ENCODE measurements around the gene VCAN.

Gene VCAN

GRCh38 chr5:83528439-83528769, 56.9 kb downstream of the VCAN start:
- no peak for DNase-seq (ENCODE audit: low read depth in 2 of 3, low spot score in 2 of 3)

- no peak for DNase-seq (ENCODE audit: low read depth in 2 of 3, low spot score in 2 of 3)
Observed at GRCh38 chr5:83530193-83530592, 58.6 kb downstream of the VCAN start.

- DNase-seq (ENCODE audit: low read depth in 2 of 3, low spot score in 2 of 3), result no peak
Observed at GRCh38 chr5:83531661-83532060, 60.1 kb downstream of the VCAN start.

GRCh38 chr5:83538786-83539462, 67.4 kb downstream of the VCAN start:
- no peak for DNase-seq (ENCODE audit: low read depth in 2 of 3, low spot score in 2 of 3)

DNA sequence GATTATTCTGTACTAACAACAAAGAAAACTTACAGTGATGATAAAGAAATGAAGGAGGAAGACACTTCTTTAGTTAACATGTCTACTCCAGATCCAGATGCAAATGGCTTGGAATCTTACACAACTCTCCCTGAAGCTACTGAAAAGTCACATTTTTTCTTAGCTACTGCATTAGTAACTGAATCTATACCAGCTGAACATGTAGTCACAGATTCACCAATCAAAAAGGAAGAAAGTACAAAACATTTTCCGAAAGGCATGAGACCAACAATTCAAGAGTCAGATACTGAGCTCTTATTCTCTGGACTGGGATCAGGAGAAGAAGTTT, 67.9 kb downstream of the VCAN start:
- no peak for DNase-seq (ENCODE audit: low read depth in 2 of 3, low spot score in 2 of 3)

GRCh38 chr5:83540105-83540504, 68.6 kb downstream of the VCAN start:
- no peak for DNase-seq (ENCODE audit: low read depth in 2 of 3, low spot score in 2 of 3)

GRCh38 chr5:83540783-83541182, 69.2 kb downstream of the VCAN start:
- DNase-seq (ENCODE audit: low read depth in 2 of 3, low spot score in 2 of 3), result no peak

DNA sequence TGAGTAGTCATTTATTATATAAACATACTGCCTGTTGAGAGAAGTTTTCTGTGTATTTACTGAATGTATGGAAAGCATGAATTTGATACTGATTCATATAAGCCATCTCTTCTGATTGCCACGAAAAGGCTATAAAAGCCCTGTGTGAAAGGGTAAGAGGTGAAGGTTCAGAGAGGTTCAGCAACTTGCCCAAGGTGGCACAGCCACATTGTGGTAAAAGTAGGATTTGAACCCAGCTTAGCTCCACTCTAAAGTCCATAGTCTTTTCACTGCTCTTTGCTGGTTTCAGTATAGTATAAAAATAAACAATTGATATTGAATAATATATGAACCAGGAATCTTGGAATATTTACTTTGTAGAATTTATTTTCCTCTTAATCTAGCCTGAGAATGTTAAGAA, 71.3 kb downstream of the VCAN start:
- DNase-seq (ENCODE audit: low read depth in 2 of 3, low spot score in 2 of 3), result no peak

GRCh38 chr5:83543898-83544297, 72.4 kb downstream of the VCAN start:
- no peak for DNase-seq (ENCODE audit: low read depth in 2 of 3, low spot score in 2 of 3)

GRCh38 chr5:83547161-83547560, 75.6 kb downstream of the VCAN start:
- no peak for DNase-seq (ENCODE audit: low read depth in 2 of 3, low spot score in 2 of 3)

GRCh38 chr5:83547889-83548288, 76.3 kb downstream of the VCAN start:
- no peak for DNase-seq (ENCODE audit: low read depth in 2 of 3, low spot score in 2 of 3)

- no peak for DNase-seq (ENCODE audit: low read depth in 2 of 3, low spot score in 2 of 3)
Observed at GRCh38 chr5:83548581-83548980, 77.0 kb downstream of the VCAN start.

DNA sequence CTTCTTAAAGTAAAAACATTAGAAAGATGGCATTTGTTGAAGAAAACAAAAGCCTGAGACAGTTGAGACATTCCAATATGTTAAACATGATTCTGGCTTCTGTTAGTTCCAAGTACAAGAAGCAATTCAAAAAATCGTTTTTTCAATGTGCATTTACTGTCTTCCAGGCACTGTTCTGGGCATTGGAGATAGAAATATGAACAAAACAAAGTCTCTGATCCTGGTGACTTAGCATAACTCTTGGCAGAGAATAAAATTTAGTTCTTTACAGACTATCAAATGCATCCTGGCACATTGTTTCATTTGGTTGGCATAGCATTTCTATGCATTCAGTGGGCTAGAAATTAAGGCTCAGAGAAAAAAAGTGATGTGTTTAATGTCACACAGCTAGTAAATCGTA, 77.5 kb downstream of the VCAN start:
- DNase-seq (ENCODE audit: low read depth in 2 of 3, low spot score in 2 of 3), result no peak

DNA sequence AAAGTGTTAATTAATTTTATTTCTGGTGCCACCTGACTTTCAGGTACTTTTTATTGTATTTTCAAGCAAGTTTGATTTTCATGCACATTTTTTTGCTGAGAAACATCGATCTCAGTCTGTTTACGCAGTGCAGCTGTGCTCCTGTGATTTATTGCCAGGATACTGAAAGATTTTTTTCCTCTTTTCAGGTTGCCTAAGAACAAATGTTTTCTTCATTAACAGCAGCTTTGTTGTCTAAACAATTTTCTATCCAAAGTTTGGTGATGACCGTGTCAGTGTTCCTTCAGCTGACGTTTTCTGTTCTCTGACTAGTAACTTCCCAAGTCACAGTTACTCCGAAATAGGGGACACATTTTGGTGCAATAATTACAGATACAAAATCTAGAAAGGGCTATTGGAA, 78.1 kb downstream of the VCAN start:
- no peak for DNase-seq (ENCODE audit: low read depth in 2 of 3, low spot score in 2 of 3)

DNA sequence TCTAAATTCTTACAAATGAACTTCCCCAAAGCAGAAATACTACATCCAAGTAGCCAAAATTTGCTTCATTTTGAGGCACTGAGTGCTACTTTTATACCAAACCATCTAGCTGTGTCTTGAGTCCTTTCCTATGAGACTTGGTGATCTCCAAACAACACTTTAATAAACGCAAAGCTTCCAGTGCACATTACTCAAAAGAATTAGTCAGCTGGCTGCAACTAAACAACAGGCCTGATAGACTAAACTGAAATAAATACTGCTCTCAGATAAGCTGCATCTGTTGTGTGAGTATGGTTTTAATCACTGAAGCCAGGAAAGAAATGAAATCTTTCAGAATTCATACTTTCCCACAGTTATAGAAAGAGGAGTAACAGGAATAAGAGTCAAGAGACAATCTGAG, 80.3 kb downstream of the VCAN start:
- DNase-seq (ENCODE audit: low read depth in 2 of 3, low spot score in 2 of 3), result no peak

GRCh38 chr5:83552275-83552674, 80.7 kb downstream of the VCAN start:
- no peak for DNase-seq (ENCODE audit: low read depth in 2 of 3, low spot score in 2 of 3)

GRCh38 chr5:83553000-83553486, 81.5 kb downstream of the VCAN start:
- no peak for DNase-seq (ENCODE audit: low read depth in 2 of 3, low spot score in 2 of 3)

DNA sequence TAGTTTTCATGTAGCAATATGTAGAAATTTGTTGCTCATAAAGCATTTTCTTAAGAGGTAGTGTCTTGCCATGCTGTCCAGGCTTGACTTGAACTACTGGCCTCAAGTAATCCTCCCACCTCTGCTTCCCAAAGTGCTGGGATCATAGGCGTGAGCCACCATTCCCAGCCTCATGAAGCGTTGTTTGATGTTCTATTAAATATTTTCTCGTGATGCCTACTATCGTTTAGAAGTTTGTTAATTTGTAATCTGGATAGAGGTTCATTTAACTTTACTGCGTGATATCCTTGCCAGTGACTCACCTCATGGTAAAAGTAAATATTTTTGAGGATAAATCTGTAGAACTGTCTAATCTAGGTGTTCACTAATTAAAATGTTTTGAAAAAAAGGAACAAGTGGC, 82.6 kb downstream of the VCAN start:
- DNase-seq (ENCODE audit: low read depth in 2 of 3, low spot score in 2 of 3), result no peak

- DNase-seq (ENCODE audit: low read depth in 2 of 3, low spot score in 2 of 3), result no peak
Observed at GRCh38 chr5:83554686-83555085, 83.1 kb downstream of the VCAN start.

- DNase-seq (ENCODE audit: low read depth in 2 of 3, low spot score in 2 of 3), result no peak
Observed at GRCh38 chr5:83555263-83555662, 83.7 kb downstream of the VCAN start.

GRCh38 chr5:83556190-83556589, 84.6 kb downstream of the VCAN start:
- no peak for DNase-seq (ENCODE audit: low read depth in 2 of 3, low spot score in 2 of 3)

DNA sequence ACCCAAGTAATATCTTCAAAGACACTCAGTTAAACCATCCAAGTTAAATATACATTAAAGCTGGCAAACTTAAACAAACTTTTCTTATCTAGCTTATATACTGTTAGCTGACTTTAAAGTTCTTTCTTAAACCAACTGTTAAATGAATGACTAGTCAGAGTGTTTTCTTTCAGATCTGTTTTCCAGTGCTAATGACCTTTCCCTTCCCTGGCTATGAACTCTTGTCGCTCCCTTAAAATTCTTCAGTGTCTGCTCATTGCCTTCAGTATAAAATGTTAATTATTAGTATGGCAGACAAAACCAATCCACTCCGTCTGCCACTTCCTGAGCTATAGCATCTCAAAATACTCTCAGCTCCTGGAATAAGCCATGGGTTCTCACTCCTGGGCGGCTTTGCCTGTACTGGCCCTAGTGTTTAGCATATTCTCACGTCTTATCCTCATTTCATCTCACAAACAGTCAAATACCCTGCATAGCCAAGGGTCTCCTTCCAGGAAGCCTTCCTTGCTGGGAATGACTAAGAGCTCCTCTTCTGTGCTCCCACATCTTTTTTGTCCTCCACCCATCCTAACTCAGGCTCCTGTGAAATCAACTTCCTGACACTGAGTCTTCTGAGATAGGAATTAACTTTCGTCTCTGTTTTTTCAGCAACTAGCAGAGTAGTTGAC, 87.7 kb downstream of the VCAN start:
- no peak for DNase-seq (ENCODE audit: low read depth in 2 of 3, low spot score in 2 of 3)

DNA sequence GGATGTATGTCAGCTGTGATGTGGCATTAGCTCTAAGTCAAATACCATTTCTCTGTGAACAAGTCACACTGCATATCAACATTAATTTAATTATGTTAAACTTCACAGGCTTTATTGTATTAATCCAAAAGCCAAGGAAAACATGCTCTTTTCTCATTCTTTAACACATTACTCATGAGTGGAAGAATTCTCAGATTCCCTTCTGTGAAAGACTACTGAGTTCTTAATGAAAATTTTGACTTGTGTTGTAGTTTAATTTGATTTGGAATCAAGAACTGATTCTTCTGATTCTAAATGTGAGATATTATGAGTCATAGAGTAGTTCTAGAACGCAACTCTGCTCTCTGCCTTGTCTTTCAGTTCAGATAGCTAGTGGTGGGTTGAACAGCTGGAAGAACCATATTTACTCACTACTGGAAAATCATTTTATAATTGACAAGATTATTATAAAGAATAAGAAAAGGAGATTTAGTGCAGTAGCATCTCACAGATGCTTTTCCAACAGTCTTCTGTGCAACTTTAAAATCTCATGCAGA, 90.6 kb downstream of the VCAN start:
- no peak for DNase-seq (ENCODE audit: low read depth in 2 of 3, low spot score in 2 of 3)

Data from activated CD8-positive, alpha-beta memory T cell treated with anti-CD3 and anti-CD28 coated beads for 48 hours (primary cell).